GM12878 (cell line): ENCODE measurements around the gene RHBG. TPM values are rescaled to one million over a fixed set of nuclear protein-coding genes. Genes with fewer than 3 reads are reported as not detected.
A peak's percentile ranks its signal among the peaks of the same experiment; 100 is the strongest.

ENCODE experiments used
- ATAC-seq: fragments of 200-7000 bp; cut with Tn5 transposase; 3 replicates; pipeline ENCODE4 v1.9.1; 2020; ENCODE audit warnings: mild to moderate bottlenecking, moderate library complexity
- BruUV-seq: library from RNA; stranded (reverse); fragments of 400-500 nt; replicated peaks from 2 replicates; lab custom pipeline; 2021; lab: Mats Ljungman, UMichigan
- CTCF ChIA-PET: fragments of 300-600 bp; sonication (Branson Sonifier 250); formaldehyde crosslinking; extraction: SDS; loops from one replicate; lab custom pipeline; 2021; ENCODE audit warnings: inconsistent platforms; lab: Yijun Ruan, JAX
- POLR2A ChIA-PET: fragments of 350-600 bp; formaldehyde crosslinking; extraction: SDS; loops from one replicate; lab custom pipeline; 2021; ENCODE audit warnings: inconsistent platforms; lab: Charles Lee
- RAD21 ChIA-PET: fragments of 300-600 bp; sonication (Branson Sonifier 250); formaldehyde crosslinking; loops from one replicate; lab custom pipeline; 2023; ENCODE audit warnings: antibody characterized with exemption; ENCODE audit not compliant: unreplicated experiment; lab: Charles Lee
- SMC1A ChIA-PET: fragments of 300-600 bp; sonication (Branson Sonifier 250); formaldehyde crosslinking; loops from one replicate; lab custom pipeline; 2023; ENCODE audit not compliant: unreplicated experiment, uncharacterized antibody; lab: Charles Lee
- DNase-seq: peaks from one replicate; pipeline ENCODE4 v3.0.0-alpha.2; 2011; ENCODE audit warnings: low read depth, low spot score
- FAIRE-seq: peaks from 3 replicates; lab custom pipeline; 2011; peaks lifted over from hg19 to GRCh38; lab: Jason Lieb, UNC
- H2AFZ ChIP-seq: 2 replicates; pipeline ENCODE4 v1.6.0; 2011; ENCODE audit warnings: low read depth, low read length, control low read depth; ENCODE audit not compliant: control insufficient read depth
- H3K27ac ChIP-seq: 2 replicates; pipeline ENCODE4 v1.5.1; 2011; ENCODE audit warnings: control low read depth; ENCODE audit not compliant: control insufficient read depth, insufficient read depth
- H3K27me3 ChIP-seq, 2 experiments: replicated peaks in 1 of 2; 2 replicates each; pipeline versions ENCODE4 v1.6.0 to v1.6.1; 2011; ENCODE audit warnings: low read length in 1 of 2; ENCODE audit not compliant: control insufficient read depth in 2 of 2, insufficient read depth in 2 of 2
- H3K36me3 ChIP-seq, 2 experiments: 2 replicates each; pipeline ENCODE4 v1.5.1; 2011; ENCODE audit warnings: low read length in 1 of 2; ENCODE audit not compliant: control insufficient read depth in 2 of 2, insufficient read depth in 2 of 2
- H3K4me1 ChIP-seq: 2 replicates; pipeline ENCODE4 v1.6.1; 2011; ENCODE audit warnings: mild to moderate bottlenecking, low read length, moderate library complexity, mixed read lengths; ENCODE audit not compliant: control insufficient read depth, insufficient read depth
- H3K4me2 ChIP-seq: 2 replicates; pipeline ENCODE4 v1.6.0; 2011; ENCODE audit warnings: control low read depth; ENCODE audit not compliant: control insufficient read depth, insufficient read depth
- H3K4me3 ChIP-seq: fragments of 200-600 bp; sonication (generic); 2 replicates; pipeline ENCODE4 v1.5.1; 2016
- H3K79me2 ChIP-seq: 2 replicates; pipeline ENCODE4 v1.6.0; 2011; ENCODE audit warnings: low read length; ENCODE audit not compliant: control insufficient read depth, insufficient read depth
- H3K9ac ChIP-seq: 2 replicates; pipeline ENCODE4 v1.8.0; 2011; ENCODE audit warnings: low read length, control low read depth, mixed read lengths; ENCODE audit not compliant: control insufficient read depth, insufficient read depth
- H3K9me3 ChIP-seq: replicated peaks from 3 replicates; pipeline ENCODE4 v1.5.1; 2011; ENCODE audit warnings: mild to moderate bottlenecking, low read length; ENCODE audit not compliant: control insufficient read depth, insufficient read depth
- H4K20me1 ChIP-seq: 2 replicates; pipeline ENCODE4 v1.6.0; 2011; ENCODE audit not compliant: control insufficient read depth, insufficient read depth
- ATF7 ChIP-seq: fragments of 450-650 bp; IDR thresholded peaks from 2 replicates; pipeline ENCODE4 v1.6.1; 2016; ENCODE audit warnings: low read depth, mild to moderate bottlenecking
- BRCA1 ChIP-seq: IDR thresholded peaks from 2 replicates; pipeline ENCODE4 v1.6.1; 2011; ENCODE audit warnings: low read depth, low read length, improper control_type of control experiment
- GATAD2B ChIP-seq: fragments of 450-650 bp; conservative IDR thresholded peaks from 2 replicates; pipeline ENCODE4 v1.6.1; 2017; ENCODE audit warnings: low read depth, mild to moderate bottlenecking, moderate library complexity
- IRF3 ChIP-seq: fragments of 450-650 bp; IDR thresholded peaks from 2 replicates; pipeline ENCODE4 v1.6.1; 2014; ENCODE audit warnings: mild to moderate bottlenecking
- MEF2B ChIP-seq: fragments of 450-650 bp; IDR thresholded peaks from 2 replicates; pipeline ENCODE4 v1.6.1; 2018; ENCODE audit warnings: mild to moderate bottlenecking, moderate library complexity; ENCODE audit not compliant: partially characterized antibody, poor library complexity, severe bottlenecking
- NFXL1 ChIP-seq: fragments of 450-650 bp; IDR thresholded peaks from 2 replicates; pipeline ENCODE4 v1.6.1; 2017; ENCODE audit warnings: antibody characterized with exemption, mild to moderate bottlenecking, borderline replicate concordance
- NR2C1 ChIP-seq: fragments of 450-650 bp; IDR thresholded peaks from 2 replicates; pipeline ENCODE4 v1.6.1; 2017; ENCODE audit warnings: antibody characterized with exemption, mild to moderate bottlenecking, moderate library complexity
- NR2F1 ChIP-seq: fragments of 450-650 bp; conservative IDR thresholded peaks from 2 replicates; pipeline ENCODE4 v1.6.1; 2017; ENCODE audit warnings: mild to moderate bottlenecking
- NRF1 ChIP-seq: conservative IDR thresholded peaks from 2 replicates; pipeline ENCODE4 v1.6.1; 2011; ENCODE audit warnings: mild to moderate bottlenecking, low read depth, low read length, improper control_type of control experiment
- PAX8 ChIP-seq: fragments of 450-650 bp; IDR thresholded peaks from 2 replicates; pipeline ENCODE4 v1.6.1; 2017; ENCODE audit warnings: mild to moderate bottlenecking, moderate library complexity
- PBX3 ChIP-seq: IDR thresholded peaks from 2 replicates; pipeline ENCODE4 v1.6.1; 2011; ENCODE audit warnings: mild to moderate bottlenecking, low read depth, low read length, moderate library complexity; ENCODE audit not compliant: insufficient replicate concordance
- PML ChIP-seq: IDR thresholded peaks from 2 replicates; pipeline ENCODE4 v1.6.1; 2012; ENCODE audit warnings: low read length, inconsistent platforms
- SP1 ChIP-seq: IDR thresholded peaks from one replicate; pipeline ENCODE4 v1.6.1; 2011; ENCODE audit warnings: low read depth, low read length
- TAF1 ChIP-seq: IDR thresholded peaks from 2 replicates; pipeline ENCODE4 v1.6.1; 2011; ENCODE audit warnings: mild to moderate bottlenecking, low read depth, low read length, borderline replicate concordance
- TARDBP ChIP-seq: IDR thresholded peaks from 2 replicates; pipeline ENCODE4 v1.6.1; 2016; ENCODE audit warnings: borderline replicate concordance
- in situ Hi-C: fragments of 300-500 bp; cut with MboI; formaldehyde crosslinking; loops from 9 replicates; pipeline ENCODE4 v1.14.3; 2018; ENCODE audit warnings: mixed read lengths
- intact Hi-C: fragments of 100-400 bp; cut with micrococcal nuclease; formaldehyde crosslinking; loops from one replicate; pipeline ENCODE4 v1.14.2; 2022; ENCODE audit not compliant: unreplicated experiment
- polyA plus RNA-seq, 11 experiments: library from polyadenylated mRNA; depleted of rRNA in 4 of 11; unstranded in 6 of 11; stranded (reverse) in 5 of 11; fragments of >200 nt; fragmentation: Nextera tagmentation in 4 of 11; fragmentation: Illumina TruSeq in 1 of 11; extraction: Ambion mirVana in 4 of 11; extraction: Trizol in 1 of 11; gene quantifications; 1 replicate in 1 of 11; 2 replicates in 10 of 11; pipeline versions ENCODE4 v1.2.1 to v1.2.3, GENCODE V29; 2011 to 2016; ENCODE audit warnings: inconsistent platforms in 2 of 11, missing spikeins in 2 of 11, low read depth in 1 of 11
- total RNA-seq, 4 experiments: library from RNA; depleted of rRNA in 3 of 4; stranded (reverse); fragments of >200 nt in 3 of 4; fragmentation: Illumina TruSeq in 1 of 4; extraction: Trizol in 1 of 4; gene quantifications; 2 replicates each; pipeline versions ENCODE4 v1.2.1 to v1.2.3, GENCODE V29; 2013 to 2021
- TF ChIP-seq, protein P1 (sequence below): fragments of 150-350 bp; IDR thresholded peaks from 2 replicates; pipeline ENCODE4 v1.6.1; 2016; ENCODE audit warnings: low read depth, low read length
- TF ChIP-seq, protein P2 (sequence below): fragments of 450-650 bp; formaldehyde crosslinking; IDR thresholded peaks from 2 replicates; pipeline ENCODE4 v1.4.0; 2020; ENCODE audit warnings: mild to moderate bottlenecking, moderate library complexity

RHBG gene
- total and polyA plus RNA-seq, 10 of the 15 experiments (the other 5 are each of a cell fraction or from before 2014, with no cell fraction given) = not detected

DNA sequence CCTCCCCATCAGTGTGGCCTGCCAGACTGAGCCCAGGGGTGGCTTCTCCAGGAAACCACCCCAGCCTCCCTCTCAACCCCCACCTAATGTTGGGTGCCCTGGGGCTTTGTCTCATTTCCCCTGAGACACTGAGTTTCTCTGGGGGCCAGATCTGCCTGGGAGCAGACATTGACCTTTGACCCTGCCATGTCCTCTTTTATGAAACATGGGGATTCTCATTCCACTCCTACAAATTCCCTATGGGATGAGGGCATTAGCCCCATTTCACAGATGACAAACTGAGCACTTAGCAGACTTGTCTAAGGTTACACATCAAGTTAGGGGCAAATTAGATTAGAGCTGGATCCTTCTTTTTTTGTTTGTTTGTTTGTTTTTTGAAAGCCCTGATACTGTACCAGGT, 24.1 kb downstream of the RHBG start:
- intact Hi-C loops = no loop called here
- Histone ChIP-seq H3K9me3 (no peaks in the 10 kb centered on the region), H3K79me2 (no peaks in the 10 kb centered on the region), H3K9ac (no peak overlapping the region), H3K4me2 (no peak overlapping the region), H3K4me3 (no peak overlapping the region), H3K27me3 (peaks cover 4 to 6% of the 10 kb centered on the region in 2 experiments; a peak in 3 of 4 replicates), H4K20me1 (no peaks in the 10 kb centered on the region), H3K36me3 (no peaks in the 10 kb centered on the region), H2AFZ (no peak overlapping the region), H3K27ac (no peak overlapping the region), H3K4me1 (no peaks in the 10 kb centered on the region; the same call in 1 of the 2 replicates)
- ChIA-PET RAD21 (interaction anchor here (0.7 kb wide), 1 partner anchor 7 kb away, joined by 3 read pairs; no protein-coding TSS in a partner anchor), SMC1A (interaction anchor here (1.3 to 1.8 kb wide), 2 partner anchors 26 to 53 kb away, joined by 7 read pairs; no protein-coding TSS in a partner anchor), POLR2A (no interaction called here), CTCF (interaction anchor here (1.1 to 1.4 kb wide), 3 partner anchors 7 to 53 kb away, joined by 3 to 10 read pairs (median 5); no protein-coding TSS in a partner anchor)
- DNase-seq (no peak), ATAC-seq (no peak), FAIRE-seq (no peak)
- in situ Hi-C loops = no loop called here
- BruUV-seq = no TSS peak
- TF ChIP-seq PAX8 = no peak
- TF ChIP-seq GATAD2B = 0 out of 2 replicates have a peak, but pooled peaks have one; percentile 37
- no peak for TF ChIP-seq IRF3
- TF ChIP-seq, protein P1, sequence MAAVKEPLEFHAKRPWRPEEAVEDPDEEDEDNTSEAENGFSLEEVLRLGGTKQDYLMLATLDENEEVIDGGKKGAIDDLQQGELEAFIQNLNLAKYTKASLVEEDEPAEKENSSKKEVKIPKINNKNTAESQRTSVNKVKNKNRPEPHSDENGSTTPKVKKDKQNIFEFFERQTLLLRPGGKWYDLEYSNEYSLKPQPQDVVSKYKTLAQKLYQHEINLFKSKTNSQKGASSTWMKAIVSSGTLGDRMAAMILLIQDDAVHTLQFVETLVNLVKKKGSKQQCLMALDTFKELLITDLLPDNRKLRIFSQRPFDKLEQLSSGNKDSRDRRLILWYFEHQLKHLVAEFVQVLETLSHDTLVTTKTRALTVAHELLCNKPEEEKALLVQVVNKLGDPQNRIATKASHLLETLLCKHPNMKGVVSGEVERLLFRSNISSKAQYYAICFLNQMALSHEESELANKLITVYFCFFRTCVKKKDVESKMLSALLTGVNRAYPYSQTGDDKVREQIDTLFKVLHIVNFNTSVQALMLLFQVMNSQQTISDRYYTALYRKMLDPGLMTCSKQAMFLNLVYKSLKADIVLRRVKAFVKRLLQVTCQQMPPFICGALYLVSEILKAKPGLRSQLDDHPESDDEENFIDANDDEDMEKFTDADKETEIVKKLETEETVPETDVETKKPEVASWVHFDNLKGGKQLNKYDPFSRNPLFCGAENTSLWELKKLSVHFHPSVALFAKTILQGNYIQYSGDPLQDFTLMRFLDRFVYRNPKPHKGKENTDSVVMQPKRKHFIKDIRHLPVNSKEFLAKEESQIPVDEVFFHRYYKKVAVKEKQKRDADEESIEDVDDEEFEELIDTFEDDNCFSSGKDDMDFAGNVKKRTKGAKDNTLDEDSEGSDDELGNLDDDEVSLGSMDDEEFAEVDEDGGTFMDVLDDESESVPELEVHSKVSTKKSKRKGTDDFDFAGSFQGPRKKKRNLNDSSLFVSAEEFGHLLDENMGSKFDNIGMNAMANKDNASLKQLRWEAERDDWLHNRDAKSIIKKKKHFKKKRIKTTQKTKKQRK = no peak
- no peak for TF ChIP-seq PBX3
- TF ChIP-seq NFXL1 = no peak
- TF ChIP-seq SP1 = no peak
- no peak for TF ChIP-seq NRF1
- TF ChIP-seq MEF2B = peak; percentile 93
- TF ChIP-seq, protein P2, sequence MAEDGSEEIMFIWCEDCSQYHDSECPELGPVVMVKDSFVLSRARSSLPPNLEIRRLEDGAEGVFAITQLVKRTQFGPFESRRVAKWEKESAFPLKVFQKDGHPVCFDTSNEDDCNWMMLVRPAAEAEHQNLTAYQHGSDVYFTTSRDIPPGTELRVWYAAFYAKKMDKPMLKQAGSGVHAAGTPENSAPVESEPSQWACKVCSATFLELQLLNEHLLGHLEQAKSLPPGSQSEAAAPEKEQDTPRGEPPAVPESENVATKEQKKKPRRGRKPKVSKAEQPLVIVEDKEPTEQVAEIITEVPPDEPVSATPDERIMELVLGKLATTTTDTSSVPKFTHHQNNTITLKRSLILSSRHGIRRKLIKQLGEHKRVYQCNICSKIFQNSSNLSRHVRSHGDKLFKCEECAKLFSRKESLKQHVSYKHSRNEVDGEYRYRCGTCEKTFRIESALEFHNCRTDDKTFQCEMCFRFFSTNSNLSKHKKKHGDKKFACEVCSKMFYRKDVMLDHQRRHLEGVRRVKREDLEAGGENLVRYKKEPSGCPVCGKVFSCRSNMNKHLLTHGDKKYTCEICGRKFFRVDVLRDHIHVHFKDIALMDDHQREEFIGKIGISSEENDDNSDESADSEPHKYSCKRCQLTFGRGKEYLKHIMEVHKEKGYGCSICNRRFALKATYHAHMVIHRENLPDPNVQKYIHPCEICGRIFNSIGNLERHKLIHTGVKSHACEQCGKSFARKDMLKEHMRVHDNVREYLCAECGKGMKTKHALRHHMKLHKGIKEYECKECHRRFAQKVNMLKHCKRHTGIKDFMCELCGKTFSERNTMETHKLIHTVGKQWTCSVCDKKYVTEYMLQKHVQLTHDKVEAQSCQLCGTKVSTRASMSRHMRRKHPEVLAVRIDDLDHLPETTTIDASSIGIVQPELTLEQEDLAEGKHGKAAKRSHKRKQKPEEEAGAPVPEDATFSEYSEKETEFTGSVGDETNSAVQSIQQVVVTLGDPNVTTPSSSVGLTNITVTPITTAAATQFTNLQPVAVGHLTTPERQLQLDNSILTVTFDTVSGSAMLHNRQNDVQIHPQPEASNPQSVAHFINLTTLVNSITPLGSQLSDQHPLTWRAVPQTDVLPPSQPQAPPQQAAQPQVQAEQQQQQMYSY = no peak
- no peak for TF ChIP-seq TAF1
- peak; percentile 69 for TF ChIP-seq NR2C1
- no peak for TF ChIP-seq PML
- peak; percentile 76 for TF ChIP-seq NR2F1
- no peak for TF ChIP-seq TARDBP
- TF ChIP-seq ATF7 = no peak
- TF ChIP-seq BRCA1 = no peak
